ENCODE results near the gene LRRC18.

GRCh38 chr10:48895803-48896195, 43.8 kb downstream of the LRRC18 start:
- TF ChIP-seq CTCF (IDR thresholded peaks at IDR 0.05) (no peak), RFX5 (IDR thresholded peaks at IDR 0.05; ENCODE audit: low read length) (no peak), RAD21 (IDR thresholded peaks at IDR 0.05; ENCODE audit: low read length) (no peak), MAX (IDR thresholded peaks at IDR 0.05; ENCODE audit: low read depth) (no peak), JUND (IDR thresholded peaks at IDR 0.05) (no peak), FOXM1 (IDR thresholded peaks at IDR 0.05; ENCODE audit: low read depth) (no peak), TAF1 (IDR thresholded peaks at IDR 0.05; ENCODE audit: borderline replicate concordance, low read depth, low read length) (no peak), EP300 (IDR thresholded peaks at IDR 0.05; ENCODE audit: borderline replicate concordance in 1 of 2, low read depth in 1 of 2, low read length in 1 of 2) (no peak), SIN3A (IDR thresholded peaks at IDR 0.05; ENCODE audit: borderline replicate concordance, low read depth, low read length) (no peak), ELF1 (IDR thresholded peaks at IDR 0.05) (no peak), POLR2AphosphoS5 (IDR thresholded peaks at IDR 0.05; ENCODE audit: low read depth, low read length) (no peak)

All from SK-N-SH (cell line).